Fibroblast of lung (primary cell): ENCODE data around the gene P2RX1.

Source experiments
- CTCF ChIP-seq, 2 donors: IDR thresholded peaks in 1 of 2; conservative IDR thresholded peaks in 1 of 2; 1 replicate in 1 of 2; 2 replicates in 1 of 2; pipeline ENCODE4 v1.5.1; 2011 to 2012; ENCODE audit warnings: low read length in 2 of 2, control low read depth in 1 of 2, inconsistent platforms in 1 of 2, low read depth in 1 of 2, mild to moderate bottlenecking in 1 of 2
- EZH2 ChIP-seq: IDR thresholded peaks from 2 replicates; pipeline ENCODE4 v1.5.1; 2012; ENCODE audit warnings: low read length, control low read depth, mild to moderate bottlenecking; ENCODE audit errors: missing control alignments

GRCh38 chr17:3873862-3874261 is 42.4 kb downstream of the P2RX1 start:
- TF ChIP-seq CTCF (conservative IDR thresholded peaks at IDR 0.05 in 1 of 2, IDR thresholded peaks at IDR 0.05 in 1 of 2; ENCODE audit: low read depth in 1 of 2, low read length in 2 of 2) (no peak), EZH2 (no peak)
